ENCODE data around the gene ITGB6. TPM values are rescaled to one million over a fixed set of nuclear protein-coding genes. Genes with fewer than 3 reads are reported as not detected.

The ITGB6 gene
- total RNA-seq, 4 donors from 2014 or later, result 0.59 to 1.5 TPM; not detected in 2

GRCh38 chr2:160092445-160092844 lies 107.6 kb downstream of the ITGB6 start:
- H3K4me3 ChIP-seq, result no peak overlapping the region
- H3K27ac ChIP-seq, result no peak overlapping the region
- no peaks in the 10 kb centered on the region for H3K27me3 ChIP-seq
- peaks cover 4 to 21% of the 10 kb centered on the region in 2 donors for H3K9me3 ChIP-seq
- no peak for DNase-seq
- TF ChIP-seq POLR2A (IDR thresholded peaks at IDR 0.05), result no peak
- TF ChIP-seq CTCF (IDR thresholded peaks at IDR 0.05), result no peak
- H3K36me3 ChIP-seq, result no peaks in the 10 kb centered on the region
- H3K4me1 ChIP-seq, result no peaks in the 10 kb centered on the region
- intact Hi-C loops (cut with DNase I; ENCODE audit: low total_unique reads), result no loop called here

GRCh38 chr2:160091381-160091780 lies 108.7 kb downstream of the ITGB6 start:
- Histone ChIP-seq H3K4me1 (no peaks in the 10 kb centered on the region), H3K36me3 (no peaks in the 10 kb centered on the region), H3K4me3 (no peak overlapping the region), H3K27ac (no peak overlapping the region), H3K27me3 (no peaks in the 10 kb centered on the region), H3K9me3 (peaks cover 4 to 31% of the 10 kb centered on the region in 2 donors)
- TF ChIP-seq POLR2A (IDR thresholded peaks at IDR 0.05) (no peak), CTCF (IDR thresholded peaks at IDR 0.05) (no peak)
- DNase-seq, result no peak
- intact Hi-C loops (cut with DNase I; ENCODE audit: low total_unique reads), result no loop called here

- no peak for DNase-seq
- peaks cover 4 to 43% of the 10 kb centered on the region in 2 donors for H3K9me3 ChIP-seq
- intact Hi-C loops (cut with DNase I; ENCODE audit: low total_unique reads), result no loop called here
These were observed 112.0 kb downstream of the ITGB6 start for GRCh38 chr2:160087854-160088745.

GRCh38 chr2:160085662-160086061 lies 114.4 kb downstream of the ITGB6 start:
- intact Hi-C loops (cut with DNase I; ENCODE audit: low total_unique reads), result no loop called here
- Histone ChIP-seq H3K36me3 (no peaks in the 10 kb centered on the region), H3K9me3 (peaks cover 4 to 47% of the 10 kb centered on the region in 2 donors), H3K27me3 (no peaks in the 10 kb centered on the region), H3K4me3 (no peak overlapping the region), H3K4me1 (no peaks in the 10 kb centered on the region), H3K27ac (no peak overlapping the region)
- TF ChIP-seq POLR2A (IDR thresholded peaks at IDR 0.05) (no peak), CTCF (IDR thresholded peaks at IDR 0.05) (no peak)
- DNase-seq, result no peak

More at GRCh38 chr2:160087854-160088745, 112.0 kb downstream of the ITGB6 start:
- Histone ChIP-seq H3K36me3 (no peaks in the 10 kb centered on the region), H3K4me3 (no peak overlapping the region), H3K27ac (no peak overlapping the region), H3K27me3 (no peaks in the 10 kb centered on the region), H3K4me1 (no peaks in the 10 kb centered on the region)
- no peak for TF ChIP-seq POLR2A (IDR thresholded peaks at IDR 0.05)
- no peak for TF ChIP-seq CTCF (IDR thresholded peaks at IDR 0.05)

Measured in uterus (tissue), 4 donors.